ENCODE results near the gene CAPZA1. TPM values are rescaled to one million over a fixed set of nuclear protein-coding genes. Genes with fewer than 3 reads are reported as not detected.

Gene CAPZA1
- total and polyA plus RNA-seq, 10 of the 15 experiments (the other 5 are each of a cell fraction or from before 2014, with no cell fraction given), result 187 to 886 (median 278) TPM

DNA sequence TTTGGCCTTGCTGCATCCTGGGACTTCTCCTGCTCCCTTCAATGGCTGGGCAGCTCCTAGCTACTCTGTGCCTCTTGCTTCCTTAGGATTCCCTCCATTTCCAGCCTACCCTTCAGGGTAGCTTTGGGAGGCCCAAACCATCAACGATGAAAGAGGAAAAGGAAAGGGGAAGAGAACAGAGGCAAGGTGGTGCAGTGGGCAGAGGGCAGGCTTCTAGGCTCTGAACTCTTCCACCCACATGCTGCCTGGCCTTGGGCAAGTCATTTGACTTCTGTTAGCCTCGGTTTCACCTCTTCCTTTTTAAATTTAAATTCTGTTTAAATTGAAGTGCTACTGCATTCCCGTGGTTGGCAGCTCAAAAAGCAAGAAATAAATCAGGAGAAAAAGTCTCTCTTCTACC, 101.2 kb downstream of the CAPZA1 start:
- FAIRE-seq (no peak), DNase-seq (ENCODE audit: low read depth, low spot score) (no peak), ATAC-seq (no peak)
- no peak overlapping the region for H3K4me2 ChIP-seq (ENCODE audit: control insufficient read depth, insufficient read depth)
- H3K27me3 ChIP-seq (replicated peaks in 1 of 2; ENCODE audit: control insufficient read depth in 2 of 2, insufficient read depth in 2 of 2, low read length in 1 of 2), result peaks cover 0 to 3% of the 10 kb centered on the region in 2 experiments; a peak in 2 of 4 replicates
- no peak overlapping the region for H3K27ac ChIP-seq (ENCODE audit: control insufficient read depth, insufficient read depth)
- SMC1A ChIA-PET (ENCODE audit: uncharacterized antibody, unreplicated experiment), result interaction anchor here (0.5 to 8.7 kb wide), 4 partner anchors 55 to 329 kb away, joined by 3 to 178 read pairs (median 4); no protein-coding TSS in a partner anchor
- POLR2A ChIA-PET, result no interaction called here
- no TSS peak for BruUV-seq (replicated peaks)
- no peak overlapping the region for H2AFZ ChIP-seq (ENCODE audit: control insufficient read depth, low read depth, low read length)
- H4K20me1 ChIP-seq (ENCODE audit: control insufficient read depth, insufficient read depth), result no peaks in the 10 kb centered on the region
- no peaks in the 10 kb centered on the region for H3K9me3 ChIP-seq (replicated peaks; ENCODE audit: control insufficient read depth, insufficient read depth, low read length)
- RAD21 ChIA-PET (ENCODE audit: unreplicated experiment), result interaction anchor here (0.6 to 8.6 kb wide), 2 partner anchors 82 to 279 kb away, joined by 3 to 192 read pairs; no protein-coding TSS in a partner anchor
- H3K4me1 ChIP-seq (ENCODE audit: control insufficient read depth, insufficient read depth, low read length), result peaks cover 8% of the 10 kb centered on the region
- CTCF ChIA-PET, result interaction anchor here (1.0 to 10.8 kb wide), 6 partner anchors 9 to 329 kb away, joined by 3 to 428 read pairs (median 10); no protein-coding TSS in a partner anchor
- in situ Hi-C loops (cut with MboI) (no loop called here), intact Hi-C loops (cut with micrococcal nuclease; ENCODE audit: unreplicated experiment) (no loop called here)
- H3K36me3 ChIP-seq (ENCODE audit: control insufficient read depth in 2 of 2, insufficient read depth in 2 of 2, low read length in 1 of 2), result no peaks in the 10 kb centered on the region
- no peak for TF ChIP-seq RAD21 (IDR thresholded peaks at IDR 0.05; ENCODE audit: insufficient read depth, low read depth, low read length)
- no peak for TF ChIP-seq ZNF384 (IDR thresholded peaks at IDR 0.05; ENCODE audit: borderline replicate concordance, low read depth, low read length)
- no peak for TF ChIP-seq BCLAF1 (IDR thresholded peaks at IDR 0.05)
- TF ChIP-seq, protein P1, sequence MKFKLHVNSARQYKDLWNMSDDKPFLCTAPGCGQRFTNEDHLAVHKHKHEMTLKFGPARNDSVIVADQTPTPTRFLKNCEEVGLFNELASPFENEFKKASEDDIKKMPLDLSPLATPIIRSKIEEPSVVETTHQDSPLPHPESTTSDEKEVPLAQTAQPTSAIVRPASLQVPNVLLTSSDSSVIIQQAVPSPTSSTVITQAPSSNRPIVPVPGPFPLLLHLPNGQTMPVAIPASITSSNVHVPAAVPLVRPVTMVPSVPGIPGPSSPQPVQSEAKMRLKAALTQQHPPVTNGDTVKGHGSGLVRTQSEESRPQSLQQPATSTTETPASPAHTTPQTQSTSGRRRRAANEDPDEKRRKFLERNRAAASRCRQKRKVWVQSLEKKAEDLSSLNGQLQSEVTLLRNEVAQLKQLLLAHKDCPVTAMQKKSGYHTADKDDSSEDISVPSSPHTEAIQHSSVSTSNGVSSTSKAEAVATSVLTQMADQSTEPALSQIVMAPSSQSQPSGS (IDR thresholded peaks at IDR 0.05; ENCODE audit: low read length), result no peak
- TF ChIP-seq ATF3 (IDR thresholded peaks at IDR 0.05; ENCODE audit: borderline replicate concordance, extremely low read depth, low read depth, low read length), result no peak
- no peak for TF ChIP-seq PML (IDR thresholded peaks at IDR 0.05; ENCODE audit: low read length)
- TF ChIP-seq ZNF24 (IDR thresholded peaks at IDR 0.05), result no peak
- TF ChIP-seq, protein P2, sequence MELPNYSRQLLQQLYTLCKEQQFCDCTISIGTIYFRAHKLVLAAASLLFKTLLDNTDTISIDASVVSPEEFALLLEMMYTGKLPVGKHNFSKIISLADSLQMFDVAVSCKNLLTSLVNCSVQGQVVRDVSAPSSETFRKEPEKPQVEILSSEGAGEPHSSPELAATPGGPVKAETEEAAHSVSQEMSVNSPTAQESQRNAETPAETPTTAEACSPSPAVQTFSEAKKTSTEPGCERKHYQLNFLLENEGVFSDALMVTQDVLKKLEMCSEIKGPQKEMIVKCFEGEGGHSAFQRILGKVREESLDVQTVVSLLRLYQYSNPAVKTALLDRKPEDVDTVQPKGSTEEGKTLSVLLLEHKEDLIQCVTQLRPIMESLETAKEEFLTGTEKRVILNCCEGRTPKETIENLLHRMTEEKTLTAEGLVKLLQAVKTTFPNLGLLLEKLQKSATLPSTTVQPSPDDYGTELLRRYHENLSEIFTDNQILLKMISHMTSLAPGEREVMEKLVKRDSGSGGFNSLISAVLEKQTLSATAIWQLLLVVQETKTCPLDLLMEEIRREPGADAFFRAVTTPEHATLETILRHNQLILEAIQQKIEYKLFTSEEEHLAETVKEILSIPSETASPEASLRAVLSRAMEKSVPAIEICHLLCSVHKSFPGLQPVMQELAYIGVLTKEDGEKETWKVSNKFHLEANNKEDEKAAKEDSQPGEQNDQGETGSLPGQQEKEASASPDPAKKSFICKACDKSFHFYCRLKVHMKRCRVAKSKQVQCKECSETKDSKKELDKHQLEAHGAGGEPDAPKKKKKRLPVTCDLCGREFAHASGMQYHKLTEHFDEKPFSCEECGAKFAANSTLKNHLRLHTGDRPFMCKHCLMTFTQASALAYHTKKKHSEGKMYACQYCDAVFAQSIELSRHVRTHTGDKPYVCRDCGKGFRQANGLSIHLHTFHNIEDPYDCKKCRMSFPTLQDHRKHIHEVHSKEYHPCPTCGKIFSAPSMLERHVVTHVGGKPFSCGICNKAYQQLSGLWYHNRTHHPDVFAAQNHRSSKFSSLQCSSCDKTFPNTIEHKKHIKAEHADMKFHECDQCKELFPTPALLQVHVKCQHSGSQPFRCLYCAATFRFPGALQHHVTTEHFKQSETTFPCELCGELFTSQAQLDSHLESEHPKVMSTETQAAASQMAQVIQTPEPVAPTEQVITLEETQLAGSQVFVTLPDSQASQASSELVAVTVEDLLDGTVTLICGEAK (IDR thresholded peaks at IDR 0.05; ENCODE audit: borderline replicate concordance), result no peak
- TF ChIP-seq EP300 (IDR thresholded peaks at IDR 0.05; ENCODE audit: borderline replicate concordance in 1 of 2, control insufficient read depth in 1 of 2, low read depth in 2 of 2, low read length in 2 of 2), result no peak
- no peak for TF ChIP-seq ETV6 (conservative IDR thresholded peaks at IDR 0.05 in 1 of 2, IDR thresholded peaks at IDR 0.05 in 1 of 2; ENCODE audit: borderline replicate concordance in 1 of 2, low read depth in 1 of 2)
- TF ChIP-seq BMI1 (IDR thresholded peaks at IDR 0.05; ENCODE audit: borderline replicate concordance), result no peak
- no peak overlapping the region for H3K9ac ChIP-seq (ENCODE audit: control insufficient read depth, insufficient read depth, low read length)
- no peak overlapping the region for H3K4me3 ChIP-seq
- 3% methylated on average over 3 of the region's 3 CpGs for WGBS (ENCODE audit: insufficient coverage, insufficient replicate concordance, low lambda C conversion rate, missing lambda C conversion rate)
- H3K79me2 ChIP-seq (ENCODE audit: control insufficient read depth, insufficient read depth, low read length), result no peaks in the 10 kb centered on the region
